Measurements from ENCODE around the gene UBTD1.

UBTD1 gene

DNA sequence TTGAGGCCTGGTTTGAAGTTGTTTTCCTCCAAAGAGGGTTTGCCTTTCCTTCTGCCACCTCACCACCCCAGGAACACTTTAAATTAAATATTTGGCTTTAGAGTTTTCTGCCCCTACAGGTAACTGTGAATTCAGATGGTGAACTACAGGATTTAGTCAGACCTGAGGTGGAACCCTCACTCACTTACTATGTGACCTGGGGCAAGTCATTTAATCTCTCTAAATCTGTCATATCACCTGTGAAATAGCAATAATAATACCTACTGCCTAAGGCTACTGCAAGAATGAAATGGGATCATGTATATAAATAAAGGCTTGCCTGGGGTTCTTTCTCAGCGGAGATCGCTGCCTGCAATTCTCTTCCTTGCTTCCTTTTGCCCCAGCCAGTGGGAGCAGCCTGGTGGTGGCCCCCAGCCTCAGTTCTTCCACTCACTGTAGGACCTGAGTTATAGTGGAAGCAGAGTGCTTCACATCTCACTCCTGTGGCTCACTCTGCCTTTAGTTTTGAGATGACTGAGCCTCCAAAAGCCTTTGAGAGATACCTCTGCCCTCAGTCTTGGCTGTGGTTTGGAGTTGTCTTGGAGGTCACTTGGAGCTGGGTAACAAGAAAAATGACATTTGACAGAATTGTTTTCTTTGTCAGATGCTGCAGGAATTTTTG is 67.7 kb downstream of the UBTD1 start:
- no peak for DNase-seq (ENCODE audit: low read depth)
- TF ChIP-seq, protein P1, sequence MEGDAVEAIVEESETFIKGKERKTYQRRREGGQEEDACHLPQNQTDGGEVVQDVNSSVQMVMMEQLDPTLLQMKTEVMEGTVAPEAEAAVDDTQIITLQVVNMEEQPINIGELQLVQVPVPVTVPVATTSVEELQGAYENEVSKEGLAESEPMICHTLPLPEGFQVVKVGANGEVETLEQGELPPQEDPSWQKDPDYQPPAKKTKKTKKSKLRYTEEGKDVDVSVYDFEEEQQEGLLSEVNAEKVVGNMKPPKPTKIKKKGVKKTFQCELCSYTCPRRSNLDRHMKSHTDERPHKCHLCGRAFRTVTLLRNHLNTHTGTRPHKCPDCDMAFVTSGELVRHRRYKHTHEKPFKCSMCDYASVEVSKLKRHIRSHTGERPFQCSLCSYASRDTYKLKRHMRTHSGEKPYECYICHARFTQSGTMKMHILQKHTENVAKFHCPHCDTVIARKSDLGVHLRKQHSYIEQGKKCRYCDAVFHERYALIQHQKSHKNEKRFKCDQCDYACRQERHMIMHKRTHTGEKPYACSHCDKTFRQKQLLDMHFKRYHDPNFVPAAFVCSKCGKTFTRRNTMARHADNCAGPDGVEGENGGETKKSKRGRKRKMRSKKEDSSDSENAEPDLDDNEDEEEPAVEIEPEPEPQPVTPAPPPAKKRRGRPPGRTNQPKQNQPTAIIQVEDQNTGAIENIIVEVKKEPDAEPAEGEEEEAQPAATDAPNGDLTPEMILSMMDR (conservative IDR thresholded peaks at IDR 0.05; ENCODE audit: low read depth, low read length), result no peak
- no peak overlapping the region for H3K4me3 ChIP-seq (ENCODE audit: low read length)

- TF ChIP-seq, protein P1 (conservative IDR thresholded peaks at IDR 0.05; ENCODE audit: low read depth, low read length), result no peak
- H3K4me3 ChIP-seq (ENCODE audit: low read length), result no peak overlapping the region
- DNase-seq (ENCODE audit: low read depth), result no peak
Measured at GRCh38 chr10:97567891-97568290, 69.2 kb downstream of the UBTD1 start.

GRCh38 chr10:97570146-97570788 is 71.5 kb downstream of the UBTD1 start:
- no peak overlapping the region for H3K4me3 ChIP-seq (ENCODE audit: low read length)
- TF ChIP-seq, protein P1 (conservative IDR thresholded peaks at IDR 0.05; ENCODE audit: low read depth, low read length), result no peak
- no peak for DNase-seq (ENCODE audit: low read depth)

GRCh38 chr10:97570789-97571471 is 72.2 kb downstream of the UBTD1 start:
- DNase-seq (ENCODE audit: low read depth), result no peak
- TF ChIP-seq, protein P1 (conservative IDR thresholded peaks at IDR 0.05; ENCODE audit: low read depth, low read length), result no peak
- no peak overlapping the region for H3K4me3 ChIP-seq (ENCODE audit: low read length)

- DNase-seq (ENCODE audit: low read depth), result no peak
- H3K4me3 ChIP-seq (ENCODE audit: low read length), result no peak overlapping the region
Measured at GRCh38 chr10:97571622-97572021, 72.9 kb downstream of the UBTD1 start.

DNA sequence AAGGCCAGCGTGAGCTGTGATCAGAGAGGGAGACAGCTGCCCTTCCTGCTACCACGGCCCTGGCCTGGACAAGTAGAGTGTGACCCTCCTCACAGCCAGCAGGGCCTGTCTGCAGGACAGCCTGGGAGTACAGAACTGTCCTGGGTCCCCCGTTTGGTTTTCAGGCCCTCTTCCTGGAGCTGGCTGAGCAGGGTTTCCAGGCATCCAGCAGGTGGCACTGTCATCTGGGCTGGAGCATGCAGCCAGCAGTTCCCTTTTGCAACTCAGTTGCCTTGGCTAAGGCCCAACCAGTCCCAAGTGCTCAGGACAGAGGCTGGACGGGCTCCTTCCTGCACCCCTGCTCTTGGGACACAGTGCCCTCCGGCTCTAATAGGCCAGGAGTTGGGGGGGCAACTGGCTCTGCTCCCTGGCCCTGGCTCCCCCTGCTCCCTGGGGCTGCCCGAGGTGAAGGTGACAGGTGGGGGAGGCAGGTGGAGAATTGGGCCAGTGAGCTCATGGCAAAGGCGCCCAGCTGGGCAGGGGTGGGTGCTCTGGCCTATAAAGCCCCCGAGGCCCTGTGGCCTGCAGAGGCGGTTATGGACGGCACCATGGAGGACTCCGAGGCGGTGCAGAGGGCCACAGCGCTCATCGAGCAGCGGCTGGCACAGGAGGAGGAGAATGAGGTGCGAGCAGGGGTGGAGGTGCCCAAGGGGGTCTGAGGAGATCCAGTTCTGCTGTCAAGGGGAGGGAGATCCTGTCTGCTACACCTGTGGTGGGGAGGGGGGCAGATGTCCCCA is 73.7 kb downstream of the UBTD1 start, which contains the start of gene ANKRD2:
Gene ANKRD2 (plus strand): TSS at position 566 of the 776 bp plus-strand sequence. CDS start 10 bp downstream, at position 576.
- DNase-seq (ENCODE audit: low read depth), result no peak
- H3K4me3 ChIP-seq (ENCODE audit: low read length), result no peak within 1 kb of the TSS
- TF ChIP-seq, protein P1 (conservative IDR thresholded peaks at IDR 0.05; ENCODE audit: low read depth, low read length), result peak; percentile 95

More at GRCh38 chr10:97571622-97572021, 72.9 kb downstream of the UBTD1 start:
- TF ChIP-seq, protein P1 (conservative IDR thresholded peaks at IDR 0.05; ENCODE audit: low read depth, low read length), result no peak

Data from retinal pigment epithelial cell (primary cell).